Lower leg skin (tissue), 4 donors: Measurements from ENCODE around the gene MYO7A. TPM values are rescaled to one million over a fixed set of nuclear protein-coding genes. Genes with fewer than 3 reads are reported as not detected.

ENCODE experiments used
- DNase-seq, 2 donors: peaks; one replicate each; pipeline ENCODE4 v3.0.0-alpha.2; 2019; ENCODE audit warnings: low spot score in 2 of 2
- H3K4me3 ChIP-seq: fragments of 200-600 bp; sonication (generic); 2 replicates; pipeline ENCODE4 v1.5.1; 2017; ENCODE audit warnings: mild to moderate bottlenecking, low read depth; ENCODE audit not compliant: poor library complexity, severe bottlenecking
- CTCF ChIP-seq, 3 donors: fragments of 450-650 bp; IDR thresholded peaks; one replicate each; pipeline ENCODE4 v1.5.1; 2016; ENCODE audit warnings: antibody characterized with exemption in 3 of 3, mild to moderate bottlenecking in 3 of 3, moderate library complexity in 2 of 3
- POLR2A ChIP-seq, 2 donors: fragments of 450-650 bp; IDR thresholded peaks; one replicate each; pipeline ENCODE4 v1.6.1; 2016 to 2017; ENCODE audit warnings: antibody characterized with exemption in 2 of 2, mild to moderate bottlenecking in 1 of 2, moderate library complexity in 1 of 2
- WGBS, 2 donors: methylation state at CpG; one replicate each; pipeline ENCODE4 v1.1.5; 2018; 5-methylcytosine and 5-hydroxymethylcytosine counted together
- intact Hi-C: fragments of 100-400 bp; cut with DNase I; formaldehyde crosslinking; loops from one replicate; pipeline ENCODE4 v1.15.0; 2023; ENCODE audit warnings: low total_unique reads
- total RNA-seq, 4 donors: library from RNA; depleted of rRNA; stranded (reverse); fragments of >200 nt; gene quantifications; one replicate each; pipeline ENCODE4 v1.1.0, GENCODE V29; 2016

Gene MYO7A
- total RNA-seq, 4 donors from 2014 or later: 0.69 to 2.1 (median 1.4) TPM

DNA sequence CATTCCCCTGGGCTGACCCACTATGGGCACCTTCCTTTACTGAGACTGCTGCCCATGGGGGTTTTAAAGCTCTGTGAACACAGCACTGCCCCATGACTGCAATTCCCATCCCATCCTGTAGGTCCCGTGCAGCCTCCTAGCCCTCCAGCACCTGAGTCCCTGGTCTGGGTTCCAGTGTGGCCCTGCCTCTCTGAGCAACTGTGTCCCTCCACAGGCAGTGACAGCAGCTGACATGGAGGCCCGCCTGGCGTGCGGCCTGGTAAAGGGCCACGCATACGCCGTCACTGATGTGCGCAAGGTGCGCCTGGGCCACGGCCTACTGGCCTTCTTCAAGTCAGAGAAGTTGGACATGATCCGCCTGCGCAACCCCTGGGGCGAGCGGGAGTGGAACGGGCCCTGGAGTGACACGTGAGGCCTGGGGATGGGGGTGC lies 12.8 kb upstream of the MYO7A start:
- intact Hi-C loops: no loop called here
- TF ChIP-seq POLR2A (IDR thresholded peaks at IDR 0.05): no peak
- no peak for TF ChIP-seq CTCF (IDR thresholded peaks at IDR 0.05)
- no peak for DNase-seq
- WGBS, 2 donors: 97% methylated on average over 16 of the region's 16 CpGs
- no peak overlapping the region for H3K4me3 ChIP-seq

GRCh38 chr11:77115956-77116355 lies 12.1 kb upstream of the MYO7A start:
- WGBS, 2 donors: 88 to 93% methylated on average over 15 of the region's 15 CpGs
- intact Hi-C loops: no loop called here
- no peak overlapping the region for H3K4me3 ChIP-seq
- DNase-seq: no peak
- TF ChIP-seq CTCF (IDR thresholded peaks at IDR 0.05) (no peak), POLR2A (IDR thresholded peaks at IDR 0.05) (no peak)

DNA sequence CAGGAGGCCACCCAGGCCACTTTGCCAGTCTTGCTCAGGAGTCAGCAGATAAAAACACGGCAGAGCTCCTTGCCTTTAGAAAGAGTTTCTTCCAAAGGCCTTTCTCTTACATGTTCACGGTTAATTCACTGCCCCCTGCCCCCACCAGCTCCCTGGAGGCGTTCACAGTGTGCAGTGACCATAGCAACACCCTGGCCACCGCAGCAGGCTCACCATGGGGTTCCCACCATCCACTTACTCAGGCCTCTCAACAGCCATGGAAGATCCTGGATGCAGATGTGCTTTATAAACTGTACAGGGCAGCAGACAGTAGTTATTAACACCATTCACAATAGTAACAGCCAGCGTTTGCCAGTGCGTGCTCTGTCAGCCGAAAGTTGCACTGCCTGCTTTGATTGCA lies 10.6 kb upstream of the MYO7A start:
- TF ChIP-seq POLR2A (IDR thresholded peaks at IDR 0.05) (no peak), CTCF (IDR thresholded peaks at IDR 0.05) (no peak)
- no peak for DNase-seq
- H3K4me3 ChIP-seq: no peak overlapping the region
- intact Hi-C loops: no loop called here
- 82% methylated on average over 7 of the region's 7 CpGs for WGBS, 2 donors

GRCh38 chr11:77118086-77118485 lies 10.0 kb upstream of the MYO7A start:
- no peak for DNase-seq
- no peak overlapping the region for H3K4me3 ChIP-seq
- no peak for TF ChIP-seq POLR2A (IDR thresholded peaks at IDR 0.05)
- TF ChIP-seq CTCF (IDR thresholded peaks at IDR 0.05): no peak
- intact Hi-C loops: no loop called here
- 93% methylated on average over 17 of the region's 17 CpGs for WGBS, 2 donors

- no peak for TF ChIP-seq CTCF (IDR thresholded peaks at IDR 0.05)
- TF ChIP-seq POLR2A (IDR thresholded peaks at IDR 0.05): no peak
- whole genome bisulfite sequencing, 2 donors: 92 to 94% methylated on average over 12 of the region's 12 CpGs
- H3K4me3 ChIP-seq: no peak overlapping the region
- intact Hi-C loops: no loop called here
- DNase-seq: no peak
Measured at GRCh38 chr11:77118971-77119370, 9.1 kb upstream of the MYO7A start.

DNA sequence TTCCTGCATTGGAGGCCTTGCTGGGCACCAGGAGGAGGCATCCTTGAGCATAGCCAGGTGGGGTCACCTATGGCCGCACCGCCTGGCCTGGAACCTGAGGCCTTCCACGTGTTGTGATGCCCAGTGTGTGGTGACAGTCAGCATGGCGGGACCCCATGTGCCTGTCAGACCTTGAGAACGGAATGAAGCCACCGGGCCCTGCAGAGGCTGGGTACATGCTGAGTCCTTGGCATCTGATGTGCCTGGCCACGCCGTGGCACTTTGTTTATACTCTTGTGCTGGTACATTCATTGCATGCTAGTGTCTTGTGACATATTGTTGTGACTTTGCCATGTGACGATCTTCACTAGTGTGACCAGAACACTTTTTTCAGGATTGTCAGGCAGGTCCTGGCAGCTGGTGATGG lies 8.5 kb upstream of the MYO7A start:
- intact Hi-C loops: no loop called here
- no peak for TF ChIP-seq CTCF (IDR thresholded peaks at IDR 0.05)
- no peak for TF ChIP-seq POLR2A (IDR thresholded peaks at IDR 0.05)
- DNase-seq: no peak
- WGBS, 2 donors: 93 to 97% methylated on average over 9 of the region's 9 CpGs
- H3K4me3 ChIP-seq: no peak overlapping the region
